ENCODE measurements around the gene SLC46A1.
A peak's percentile ranks its signal among the peaks of the same experiment; 100 is the strongest.

Gene SLC46A1

GRCh38 chr17:28427371-28427770, 21.4 kb upstream of the SLC46A1 start:
- no peak for TF ChIP-seq CTCF (IDR thresholded peaks at IDR 0.05; ENCODE audit: low read depth, low read length)
- H3K4me3 ChIP-seq (ENCODE audit: low read depth, low read length), result no peak overlapping the region

- no peak overlapping the region for H3K4me3 ChIP-seq (ENCODE audit: low read depth, low read length)
- TF ChIP-seq CTCF (IDR thresholded peaks at IDR 0.05; ENCODE audit: low read depth, low read length), result peak; percentile 47
Observed at GRCh38 chr17:28426081-28426519, 20.1 kb upstream of the SLC46A1 start.

GRCh38 chr17:28425206-28425605, 19.2 kb upstream of the SLC46A1 start:
- no peak overlapping the region for H3K4me3 ChIP-seq (ENCODE audit: low read depth, low read length)
- no peak for TF ChIP-seq CTCF (IDR thresholded peaks at IDR 0.05; ENCODE audit: low read depth, low read length)

- no peak overlapping the region for H3K4me3 ChIP-seq (ENCODE audit: low read depth, low read length)
- no peak for TF ChIP-seq CTCF (IDR thresholded peaks at IDR 0.05; ENCODE audit: low read depth, low read length)
Observed at GRCh38 chr17:28421787-28422305, 15.8 kb upstream of the SLC46A1 start.

GRCh38 chr17:28416703-28417311, 10.8 kb upstream of the SLC46A1 start:
- no peak overlapping the region for H3K4me3 ChIP-seq (ENCODE audit: low read depth, low read length)
- peak; percentile 70 for TF ChIP-seq CTCF (IDR thresholded peaks at IDR 0.05; ENCODE audit: low read depth, low read length)

GRCh38 chr17:28415886-28416285, 9.9 kb upstream of the SLC46A1 start:
- no peak overlapping the region for H3K4me3 ChIP-seq (ENCODE audit: low read depth, low read length)
- no peak for TF ChIP-seq CTCF (IDR thresholded peaks at IDR 0.05; ENCODE audit: low read depth, low read length)

- TF ChIP-seq CTCF (IDR thresholded peaks at IDR 0.05; ENCODE audit: low read depth, low read length), result no peak
Observed at GRCh38 chr17:28413804-28414203, 7.8 kb upstream of the SLC46A1 start.

More at GRCh38 chr17:28413804-28414203, 7.8 kb upstream of the SLC46A1 start:
- H3K4me3 ChIP-seq (ENCODE audit: low read depth, low read length), result no peak overlapping the region
